Brain microvascular endothelial cell (primary cell): Measurements from ENCODE around the gene OLIG2.

Experiments
- DNase-seq: peaks from one replicate; pipeline ENCODE4 v3.0.0-alpha.2; 2020
- H3K27ac ChIP-seq: fragments of 250-450 bp; sonication (Bioruptor Pico); 2 replicates; pipeline ENCODE4 v1.5.1; 2020; ENCODE audit warnings: mild to moderate bottlenecking, moderate library complexity
- H3K27me3 ChIP-seq: fragments of 250-450 bp; sonication (Bioruptor Pico); replicated peaks from 2 replicates; pipeline ENCODE4 v1.5.1; 2020; ENCODE audit warnings: mild to moderate bottlenecking
- H3K36me3 ChIP-seq: fragments of 250-450 bp; sonication (Bioruptor Pico); replicated peaks from 2 replicates; pipeline ENCODE4 v1.5.1; 2020; ENCODE audit warnings: mild to moderate bottlenecking
- H3K4me3 ChIP-seq: 2 replicates; pipeline ENCODE4 v1.5.1; 2011; ENCODE audit warnings: low read depth, mild to moderate bottlenecking, control low read depth, low read length, moderate library complexity
- in situ Hi-C: cut with HindIII; loops from 2 replicates; pipeline ENCODE4 v1.10.0; 2017; ENCODE audit warnings: low sequenced_read_pairs, low pct_ligation_motif_present
- TF ChIP-seq, protein P1 (sequence below): IDR thresholded peaks from 2 replicates; pipeline ENCODE4 v1.5.1; 2011; ENCODE audit warnings: low read depth, mild to moderate bottlenecking, moderate library complexity, low read length, control low read depth, inconsistent platforms; ENCODE audit errors: missing control alignments

The OLIG2 gene

DNA sequence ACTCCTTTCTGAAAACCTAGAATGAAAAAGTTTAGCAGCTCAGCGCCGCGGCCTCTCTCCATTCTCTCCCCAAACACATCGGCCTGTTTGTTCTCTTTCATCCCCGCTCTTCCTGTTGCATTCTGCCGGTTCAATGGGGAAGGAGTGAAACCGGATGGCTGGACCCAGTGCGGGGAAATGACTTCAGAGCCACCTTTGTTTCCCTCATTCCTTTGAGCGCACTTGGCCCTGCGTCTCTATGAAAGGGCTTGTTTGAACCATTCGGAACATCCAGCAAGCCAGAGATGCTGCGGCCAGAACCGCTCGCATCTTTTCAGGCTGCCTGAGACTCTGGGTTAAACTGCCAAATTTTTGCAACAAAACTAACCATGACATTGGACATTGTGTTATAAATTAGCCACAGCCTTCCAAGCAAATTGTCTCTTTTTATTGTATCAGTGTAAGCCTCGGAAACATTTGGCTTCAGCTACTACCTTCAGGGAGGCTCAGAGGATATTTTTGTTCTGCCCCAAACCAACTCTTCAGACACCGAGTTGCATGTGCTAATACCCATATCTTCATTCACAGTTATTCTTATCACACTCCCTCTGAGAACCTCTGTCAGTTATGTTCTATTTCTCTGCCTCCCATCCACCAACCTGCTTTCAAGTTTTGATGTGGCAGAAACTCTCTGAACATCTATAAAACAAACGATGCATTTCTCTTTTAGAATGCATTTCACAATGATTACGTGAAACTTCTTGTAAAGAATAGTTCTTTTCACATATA, 39.1 kb downstream of the OLIG2 start:
- no peak for DNase-seq
- H3K27me3 ChIP-seq = peaks cover 76% of the 10 kb centered on the region
- in situ Hi-C loops = no loop called here
- no peak overlapping the region for H3K4me3 ChIP-seq
- TF ChIP-seq, protein P1, sequence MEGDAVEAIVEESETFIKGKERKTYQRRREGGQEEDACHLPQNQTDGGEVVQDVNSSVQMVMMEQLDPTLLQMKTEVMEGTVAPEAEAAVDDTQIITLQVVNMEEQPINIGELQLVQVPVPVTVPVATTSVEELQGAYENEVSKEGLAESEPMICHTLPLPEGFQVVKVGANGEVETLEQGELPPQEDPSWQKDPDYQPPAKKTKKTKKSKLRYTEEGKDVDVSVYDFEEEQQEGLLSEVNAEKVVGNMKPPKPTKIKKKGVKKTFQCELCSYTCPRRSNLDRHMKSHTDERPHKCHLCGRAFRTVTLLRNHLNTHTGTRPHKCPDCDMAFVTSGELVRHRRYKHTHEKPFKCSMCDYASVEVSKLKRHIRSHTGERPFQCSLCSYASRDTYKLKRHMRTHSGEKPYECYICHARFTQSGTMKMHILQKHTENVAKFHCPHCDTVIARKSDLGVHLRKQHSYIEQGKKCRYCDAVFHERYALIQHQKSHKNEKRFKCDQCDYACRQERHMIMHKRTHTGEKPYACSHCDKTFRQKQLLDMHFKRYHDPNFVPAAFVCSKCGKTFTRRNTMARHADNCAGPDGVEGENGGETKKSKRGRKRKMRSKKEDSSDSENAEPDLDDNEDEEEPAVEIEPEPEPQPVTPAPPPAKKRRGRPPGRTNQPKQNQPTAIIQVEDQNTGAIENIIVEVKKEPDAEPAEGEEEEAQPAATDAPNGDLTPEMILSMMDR = no peak
- no peak overlapping the region for H3K27ac ChIP-seq
- no peaks in the 10 kb centered on the region for H3K36me3 ChIP-seq

GRCh38 chr21:33067043-33067442, 41.3 kb downstream of the OLIG2 start:
- TF ChIP-seq, protein P1 = no peak
- Histone ChIP-seq H3K36me3 (no peaks in the 10 kb centered on the region), H3K27me3 (peaks cover 87% of the 10 kb centered on the region), H3K4me3 (no peak overlapping the region), H3K27ac (no peak overlapping the region)
- in situ Hi-C loops = no loop called here
- no peak for DNase-seq

- H3K27me3 ChIP-seq = peaks cover 90% of the 10 kb centered on the region
- no peak for DNase-seq
- no peak overlapping the region for H3K4me3 ChIP-seq
- H3K36me3 ChIP-seq = no peaks in the 10 kb centered on the region
- TF ChIP-seq, protein P1 = no peak
- no peak overlapping the region for H3K27ac ChIP-seq
- in situ Hi-C loops = no loop called here
Measured at GRCh38 chr21:33067457-33067856, 41.7 kb downstream of the OLIG2 start.

DNA sequence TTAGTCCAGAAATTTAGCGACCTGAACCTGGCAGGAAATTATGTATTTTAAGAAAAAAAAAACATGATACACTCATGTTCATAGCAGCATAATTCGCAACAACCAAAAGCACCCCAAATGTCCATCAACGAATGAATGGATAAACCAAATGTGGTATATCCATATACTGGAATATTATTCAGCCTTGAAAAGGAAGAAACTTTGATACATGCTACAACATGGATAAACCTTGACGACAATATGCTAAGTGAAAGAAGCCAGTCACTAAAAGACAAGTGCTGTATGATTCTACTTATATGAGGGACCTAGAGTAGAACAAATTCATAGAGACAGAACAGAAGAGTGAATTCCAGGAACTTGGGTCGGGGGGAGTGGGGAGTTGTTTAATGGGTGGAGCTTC, 43.5 kb downstream of the OLIG2 start:
- H3K27me3 ChIP-seq = peaks cover 93% of the 10 kb centered on the region
- no peak for DNase-seq
- H3K27ac ChIP-seq = no peak overlapping the region
- H3K36me3 ChIP-seq = no peaks in the 10 kb centered on the region
- no peak overlapping the region for H3K4me3 ChIP-seq
- in situ Hi-C loops = no loop called here
- TF ChIP-seq, protein P1 = no peak

GRCh38 chr21:33069645-33069993, 43.9 kb downstream of the OLIG2 start:
- TF ChIP-seq, protein P1 = no peak
- Histone ChIP-seq H3K27ac (no peak overlapping the region), H3K36me3 (no peaks in the 10 kb centered on the region), H3K4me3 (no peak overlapping the region), H3K27me3 (peaks cover 93% of the 10 kb centered on the region)
- in situ Hi-C loops = no loop called here
- DNase-seq = no peak

DNA sequence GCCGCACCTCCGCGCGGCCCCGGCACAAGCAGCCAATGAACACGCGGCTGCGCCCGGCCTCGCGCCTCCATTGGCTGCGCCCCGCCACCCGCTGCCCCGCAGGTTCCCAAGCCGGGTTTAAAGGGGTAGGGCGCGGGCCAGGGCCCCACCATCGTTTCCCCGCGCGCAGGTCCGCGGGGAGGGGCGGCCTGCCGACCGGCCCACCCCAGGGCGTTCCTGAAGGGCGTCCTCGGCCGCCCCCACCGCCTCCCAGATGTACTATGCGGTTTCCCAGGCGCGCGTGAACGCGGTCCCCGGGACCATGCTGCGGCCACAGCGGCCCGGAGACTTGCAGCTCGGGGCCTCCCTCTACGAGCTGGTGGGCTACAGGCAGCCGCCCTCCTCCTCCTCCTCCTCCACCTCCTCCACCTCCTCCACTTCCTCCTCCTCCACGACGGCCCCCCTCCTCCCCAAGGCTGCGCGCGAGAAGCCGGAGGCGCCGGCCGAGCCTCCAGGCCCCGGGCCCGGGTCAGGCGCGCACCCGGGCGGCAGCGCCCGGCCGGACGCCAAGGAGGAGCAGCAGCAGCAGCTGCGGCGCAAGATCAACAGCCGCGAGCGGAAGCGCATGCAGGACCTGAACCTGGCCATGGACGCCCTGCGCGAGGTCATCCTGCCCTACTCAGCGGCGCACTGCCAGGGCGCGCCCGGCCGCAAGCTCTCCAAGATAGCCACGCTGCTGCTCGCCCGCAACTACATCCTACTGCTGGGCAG, 44.4 kb downstream of the OLIG2 start, which contains the start of gene OLIG1:
TSS of gene OLIG1 (plus strand) at position 148 of the 750 bp plus-strand sequence. CDS start at position 254, 106 bp downstream.
- in situ Hi-C loops = no loop called here
- H3K4me3 ChIP-seq = no peak within 1 kb of the TSS
- TF ChIP-seq, protein P1 = no peak
- no peak for DNase-seq
- no peak within 1 kb of the TSS for H3K27ac ChIP-seq
- no peaks in the 10 kb centered on the region for H3K36me3 ChIP-seq
- peaks cover 92% of the 10 kb centered on the region for H3K27me3 ChIP-seq
